HG03064 (cell line): ENCODE measurements around the gene NTMT1.

ENCODE experiments used
- ATAC-seq: cut with Tn5 transposase; IDR thresholded peaks from one replicate; pipeline ENCODE4 v1.9.1; 2021; ENCODE audit warnings: low read depth; ENCODE audit not compliant: unreplicated experiment

Gene NTMT1

DNA sequence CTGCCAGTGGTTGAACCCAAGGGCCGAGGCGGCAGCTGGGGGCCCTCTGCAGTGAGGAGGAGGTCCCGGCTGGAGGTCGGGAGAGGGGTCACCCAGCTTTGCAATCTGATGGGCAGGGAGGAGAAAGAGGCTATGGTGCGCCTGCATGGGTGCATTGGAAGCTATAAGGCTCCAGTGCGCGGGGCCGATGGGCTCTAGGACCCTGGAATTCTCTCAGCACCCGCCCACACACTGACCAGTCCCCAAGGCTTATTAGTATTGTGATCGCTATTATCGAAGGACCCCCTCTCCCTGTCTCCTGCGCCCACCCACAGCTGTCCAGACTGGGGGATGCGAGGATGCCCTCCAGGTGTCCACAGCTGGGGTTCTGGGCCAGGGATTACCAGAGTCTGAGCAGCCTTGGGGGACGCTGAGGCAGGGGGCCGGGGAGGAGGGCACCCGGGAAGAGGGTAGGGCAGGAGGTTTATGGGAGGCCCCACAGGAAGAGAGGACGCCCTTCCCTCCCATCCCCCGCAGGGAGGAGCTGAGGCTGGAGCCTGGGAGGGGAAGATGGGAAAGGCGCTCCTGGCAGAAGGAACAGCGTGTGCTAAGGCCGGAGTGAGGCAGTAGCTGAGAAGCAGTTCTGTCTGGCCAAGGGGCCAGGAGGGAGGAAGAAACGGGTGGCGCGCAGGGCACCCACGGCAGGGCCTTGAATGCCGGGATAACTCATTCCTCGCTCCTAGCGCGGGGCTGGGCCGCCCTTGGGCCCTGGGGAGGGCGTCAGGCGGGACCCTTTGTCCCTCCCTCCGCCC is 29.2 kb upstream of the NTMT1 start:
- ATAC-seq: no peak

DNA sequence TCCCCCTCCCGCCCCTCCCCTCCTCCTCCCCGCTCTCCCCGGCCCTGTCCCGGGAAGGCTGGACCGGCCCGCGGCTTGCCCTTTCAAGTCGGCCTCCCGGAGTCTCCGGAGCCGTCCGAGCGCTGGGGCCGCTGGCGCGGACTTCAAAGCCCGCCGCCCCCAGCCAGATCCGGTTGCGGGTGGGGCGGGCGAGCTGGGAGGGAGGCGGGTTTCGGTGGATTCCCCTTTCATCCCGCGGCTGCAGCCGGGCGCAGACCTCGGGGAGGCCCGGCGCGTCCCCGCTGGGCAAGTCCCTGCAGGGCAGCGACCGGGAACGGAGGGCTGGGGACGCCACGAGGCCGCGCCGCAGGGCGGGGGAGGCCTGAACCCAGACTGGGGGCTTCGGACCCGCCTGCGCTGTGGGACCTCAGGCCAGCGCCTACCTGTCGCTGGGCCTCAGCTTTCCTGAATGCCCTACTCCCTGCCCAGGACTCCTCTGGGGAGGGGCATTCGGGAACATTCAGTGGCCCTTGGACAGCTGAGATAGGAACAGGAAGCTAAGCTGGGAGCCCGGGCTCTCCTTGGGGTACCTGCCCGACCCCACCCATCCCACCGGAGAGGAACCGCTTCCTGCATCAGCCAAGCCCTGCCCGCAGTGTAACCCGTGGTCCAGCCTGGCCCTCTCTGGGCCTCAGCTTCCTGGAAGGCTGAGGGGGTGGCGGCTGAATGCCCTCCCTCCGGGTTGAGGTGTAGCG is 28.4 kb upstream of the NTMT1 start:
- ATAC-seq: no peak

- ATAC-seq: no peak
These were observed 27.8 kb upstream of the NTMT1 start for GRCh38 chr9:129598089-129598596.

DNA sequence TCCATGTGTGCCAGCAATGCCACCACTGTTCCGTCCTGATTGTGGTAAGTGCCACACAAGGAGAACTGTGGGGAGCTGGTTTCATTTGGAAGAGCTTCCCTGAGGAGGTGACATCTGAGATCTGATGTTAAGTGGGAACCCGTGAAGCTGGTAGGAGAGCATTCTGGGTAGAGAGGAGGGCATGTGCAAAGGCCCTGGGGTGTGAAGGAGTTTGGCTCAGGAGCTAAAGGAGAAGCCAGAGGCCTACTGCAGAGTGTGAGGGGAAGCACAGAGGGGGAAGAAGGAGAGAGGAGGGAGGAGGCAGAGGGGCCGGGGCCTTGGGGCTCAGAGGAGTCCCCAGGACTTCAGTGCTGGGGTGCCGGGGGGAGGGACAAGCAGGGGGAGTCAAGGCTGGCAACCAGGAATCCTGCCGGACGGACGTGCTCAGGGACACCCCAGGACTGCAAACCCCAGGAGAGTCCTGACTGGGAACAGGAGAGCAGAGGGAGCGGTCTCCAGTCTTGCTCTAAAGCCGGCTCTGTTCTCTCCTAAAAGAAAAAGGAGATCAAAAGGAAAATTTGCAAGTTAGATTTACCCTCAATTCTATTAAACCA is 24.8 kb upstream of the NTMT1 start:
- no peak for ATAC-seq

- no peak for ATAC-seq
These were observed 23.2 kb upstream of the NTMT1 start for GRCh38 chr9:129602598-129603415.

GRCh38 chr9:129604056-129604765 is 21.8 kb upstream of the NTMT1 start:
- no peak for ATAC-seq

DNA sequence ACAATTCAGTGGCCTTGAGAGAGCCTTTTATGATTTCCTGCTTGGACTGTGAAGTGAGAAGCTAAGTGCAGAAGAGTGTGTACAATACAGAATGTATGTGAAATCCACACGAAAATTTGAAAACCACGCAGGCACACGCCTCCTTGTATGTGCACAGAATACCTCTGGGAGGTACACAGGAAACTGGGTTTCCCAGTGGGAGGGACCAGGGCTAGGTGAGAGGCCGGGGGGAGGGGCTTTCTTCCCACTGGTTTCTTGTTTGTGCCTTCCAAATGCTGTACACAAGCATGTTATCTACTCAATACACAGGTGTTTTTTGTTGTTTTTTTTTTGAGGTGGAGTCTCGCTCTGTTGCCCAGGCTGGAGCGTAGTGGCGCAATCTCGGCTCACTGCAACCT is 21.2 kb upstream of the NTMT1 start:
- ATAC-seq: no peak

GRCh38 chr9:129606161-129607026 is 19.6 kb upstream of the NTMT1 start:
- ATAC-seq: no peak

DNA sequence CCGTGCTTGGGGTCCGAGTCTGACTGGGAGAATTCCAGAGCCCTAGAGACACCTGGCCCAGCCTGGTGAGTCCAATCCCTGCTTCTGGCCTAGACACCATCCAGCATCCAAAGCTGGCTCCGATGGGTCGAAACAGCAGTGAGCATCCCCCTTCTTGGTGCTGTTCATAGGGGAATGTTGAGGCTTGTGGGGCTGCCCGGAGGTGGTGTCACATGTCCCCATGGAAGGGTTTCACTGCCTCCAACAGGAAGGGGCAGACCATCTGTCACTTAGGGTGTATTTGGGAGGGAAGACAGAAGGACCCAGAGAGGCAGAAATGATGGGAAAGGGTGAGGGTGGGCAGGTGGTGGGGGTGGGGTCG is 19.0 kb upstream of the NTMT1 start:
- ATAC-seq: no peak

- ATAC-seq: no peak
These were observed 17.1 kb upstream of the NTMT1 start for GRCh38 chr9:129608561-129609481.

- no peak for ATAC-seq
These were observed 16.3 kb upstream of the NTMT1 start for GRCh38 chr9:129609486-129610212.

- no peak for ATAC-seq
These were observed 15.8 kb upstream of the NTMT1 start for GRCh38 chr9:129610213-129610472.

- no peak for ATAC-seq
These were observed 15.3 kb upstream of the NTMT1 start for GRCh38 chr9:129610473-129611306.

DNA sequence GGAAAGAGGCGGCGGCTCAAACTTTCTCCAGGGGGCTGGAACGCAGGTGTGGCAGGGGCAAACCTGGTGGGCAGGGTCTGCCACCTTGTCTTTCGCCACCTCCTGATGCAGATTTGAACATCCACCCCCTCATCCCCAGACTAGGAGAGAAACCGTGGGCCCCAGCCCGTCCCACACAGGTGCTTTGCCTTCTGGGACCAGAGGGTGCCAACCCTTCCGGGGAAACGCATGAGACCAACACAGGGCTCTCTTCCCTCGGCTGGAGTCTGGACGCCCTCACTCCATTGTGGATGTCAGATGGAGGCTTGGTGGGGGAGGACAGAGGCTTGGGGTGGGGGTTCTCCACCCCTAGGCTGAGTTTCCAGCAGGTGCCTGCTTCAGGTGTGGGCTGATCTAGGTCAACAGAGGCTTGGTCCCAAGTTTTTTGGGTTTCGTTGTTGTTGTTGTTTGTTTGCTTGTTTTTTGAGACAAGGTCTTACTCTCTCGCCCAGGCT is 14.6 kb upstream of the NTMT1 start:
- no peak for ATAC-seq

DNA sequence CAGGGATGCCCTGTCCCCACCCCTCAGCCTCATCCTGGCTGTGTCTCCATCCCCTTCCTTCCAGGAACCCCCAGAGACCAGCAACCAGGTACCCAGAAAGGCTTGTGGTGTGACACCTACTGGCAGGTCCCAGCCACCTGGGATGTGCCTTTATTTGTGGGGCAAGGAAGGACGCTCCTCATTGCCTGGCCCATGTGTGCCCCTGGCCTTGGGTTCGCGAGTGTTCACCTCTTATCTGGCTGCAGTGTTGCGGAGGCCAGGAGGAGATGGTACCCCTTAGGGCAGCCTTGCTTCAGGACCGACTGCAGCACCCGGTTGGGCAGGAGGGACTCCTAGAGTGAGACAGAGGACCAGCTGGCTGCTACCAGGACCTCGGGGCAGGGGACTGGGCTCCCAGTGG is 13.8 kb upstream of the NTMT1 start:
- no peak for ATAC-seq

DNA sequence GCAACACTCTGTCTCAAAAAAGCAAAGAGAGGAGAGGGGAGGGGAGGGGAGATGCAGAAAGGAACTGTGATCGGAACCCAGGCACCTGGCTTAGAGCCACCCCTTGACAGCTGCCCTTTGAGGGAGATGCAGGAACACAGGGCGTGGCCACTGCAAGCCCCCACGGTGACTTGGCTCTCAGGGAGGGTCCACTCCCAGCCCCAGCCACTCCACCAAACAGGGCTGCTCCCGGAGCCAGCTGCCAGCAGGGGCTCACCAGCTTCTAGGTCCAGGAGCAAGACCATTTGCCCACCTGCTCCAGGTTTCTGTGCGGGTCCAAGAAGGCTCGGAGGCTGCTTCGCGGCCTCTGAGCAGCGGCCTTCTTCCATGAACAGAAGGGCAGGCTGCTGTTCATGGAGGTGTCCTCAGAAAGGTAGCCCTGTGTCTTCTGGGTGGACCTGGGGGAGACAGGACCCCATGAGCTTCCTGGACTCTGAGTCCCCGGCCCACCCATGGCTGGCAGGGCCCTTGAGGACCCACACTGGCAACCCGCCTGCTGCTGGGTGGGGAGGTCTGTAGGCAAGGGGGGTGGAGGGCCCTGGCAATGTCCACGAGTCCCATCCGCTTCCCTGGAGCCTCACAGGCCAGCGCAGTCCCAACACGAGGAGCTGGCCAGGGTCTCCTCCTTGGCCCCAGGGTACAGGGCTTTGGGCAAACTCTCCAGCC is 13.0 kb upstream of the NTMT1 start:
- no peak for ATAC-seq
